ENCODE results near the gene PCCA.
"Not testable (repeated sequence)": the region's sequence is repeated elsewhere in the genome, so short reads cannot be mapped to it uniquely, and the experiment has no call there.

PCCA gene

DNA sequence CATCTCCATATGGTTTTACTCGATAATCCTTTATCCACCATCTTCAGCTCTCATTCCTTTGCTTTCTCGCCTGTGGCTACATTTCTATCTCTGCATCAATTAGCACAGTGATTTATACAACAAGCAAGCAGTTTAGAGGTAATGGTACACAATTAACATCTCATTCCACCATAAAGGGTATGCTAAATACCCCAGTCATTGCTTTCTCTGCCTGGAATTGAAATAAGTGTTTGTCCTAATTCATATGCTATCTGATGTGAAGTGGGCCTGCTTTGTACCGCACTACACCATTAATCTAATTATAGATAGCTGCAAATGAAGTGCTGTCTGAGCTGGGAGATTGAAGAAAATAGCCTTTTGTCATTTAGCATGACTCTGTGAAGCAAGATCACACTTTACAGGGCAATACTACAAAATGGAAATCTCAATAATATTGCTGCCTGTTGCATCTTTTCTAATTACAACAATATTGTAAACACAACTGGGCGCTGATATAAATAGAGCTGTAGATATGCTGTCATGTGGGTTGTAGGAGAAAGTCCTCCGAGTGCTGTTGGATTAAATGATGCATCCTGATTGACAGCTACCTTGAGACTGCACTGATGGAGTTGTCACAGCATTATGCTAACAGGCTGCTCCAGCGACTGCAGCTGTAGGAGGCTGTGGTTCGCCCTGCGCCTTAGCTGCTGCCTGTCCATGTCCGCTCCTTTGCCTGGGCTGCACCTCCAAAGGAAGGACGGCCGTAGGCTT, 421.5 kb downstream of the PCCA start:
- DNase-seq (ENCODE audit: low read depth), result no peak

DNA sequence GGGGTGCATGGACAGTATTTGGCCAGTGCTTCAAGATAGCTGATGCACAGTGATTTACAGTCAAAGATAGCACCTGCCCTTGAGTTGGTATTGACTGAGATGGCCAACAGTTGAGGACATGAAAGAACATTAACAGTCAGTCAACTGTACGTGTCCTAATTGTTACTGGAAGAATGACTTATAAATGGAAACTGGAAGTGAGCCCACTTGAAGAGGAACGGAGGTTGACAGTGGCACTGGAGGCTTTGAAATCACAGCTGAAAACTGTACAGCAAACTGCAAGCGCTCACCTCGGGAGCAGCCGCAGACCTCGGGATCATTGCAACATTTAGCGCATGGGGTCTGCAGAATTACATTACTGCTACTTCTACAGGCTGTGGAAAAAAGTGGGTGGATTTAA, 422.6 kb downstream of the PCCA start:
- DNase-seq (ENCODE audit: low read depth), result no peak

DNA sequence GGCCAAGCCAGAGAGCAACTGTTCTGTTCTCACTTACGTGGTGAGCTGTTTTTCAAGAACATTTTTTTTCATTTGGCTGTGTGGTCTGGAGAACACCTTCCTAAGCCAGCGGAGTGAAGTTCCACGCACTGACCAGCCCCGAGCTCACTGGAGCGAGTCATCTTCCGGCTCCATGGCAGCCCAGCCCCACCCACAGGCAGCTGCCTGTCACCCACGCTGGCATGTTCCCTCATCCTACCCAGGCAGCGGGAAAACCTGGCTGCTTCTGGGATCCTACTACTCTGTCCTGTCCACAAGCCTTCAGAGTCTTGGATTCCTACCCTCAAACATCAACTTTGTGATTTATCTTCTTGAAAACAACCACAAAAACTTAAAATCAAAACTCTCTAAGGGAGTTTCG, 423.5 kb downstream of the PCCA start:
- DNase-seq (ENCODE audit: low read depth), result no peak

DNA sequence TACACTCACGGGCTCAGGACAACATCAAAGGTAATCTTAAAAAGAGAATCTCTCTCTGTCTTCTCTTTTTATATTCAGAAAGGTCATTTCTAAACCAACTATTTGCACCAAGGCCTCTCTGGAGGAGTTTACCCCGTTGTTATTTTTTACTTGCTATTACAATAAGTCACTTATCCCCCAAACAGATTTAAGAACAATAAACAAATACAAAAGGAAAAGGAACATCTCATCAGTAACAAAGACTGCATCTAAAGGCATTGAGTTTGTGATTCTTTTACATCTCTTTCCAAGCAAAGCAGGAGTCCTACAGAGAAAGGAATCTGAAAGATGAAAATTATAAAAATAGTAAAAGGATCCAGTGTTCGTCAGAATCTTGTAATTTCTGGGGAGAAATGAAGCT, 424.3 kb downstream of the PCCA start:
- no peak for DNase-seq (ENCODE audit: low read depth)

DNA sequence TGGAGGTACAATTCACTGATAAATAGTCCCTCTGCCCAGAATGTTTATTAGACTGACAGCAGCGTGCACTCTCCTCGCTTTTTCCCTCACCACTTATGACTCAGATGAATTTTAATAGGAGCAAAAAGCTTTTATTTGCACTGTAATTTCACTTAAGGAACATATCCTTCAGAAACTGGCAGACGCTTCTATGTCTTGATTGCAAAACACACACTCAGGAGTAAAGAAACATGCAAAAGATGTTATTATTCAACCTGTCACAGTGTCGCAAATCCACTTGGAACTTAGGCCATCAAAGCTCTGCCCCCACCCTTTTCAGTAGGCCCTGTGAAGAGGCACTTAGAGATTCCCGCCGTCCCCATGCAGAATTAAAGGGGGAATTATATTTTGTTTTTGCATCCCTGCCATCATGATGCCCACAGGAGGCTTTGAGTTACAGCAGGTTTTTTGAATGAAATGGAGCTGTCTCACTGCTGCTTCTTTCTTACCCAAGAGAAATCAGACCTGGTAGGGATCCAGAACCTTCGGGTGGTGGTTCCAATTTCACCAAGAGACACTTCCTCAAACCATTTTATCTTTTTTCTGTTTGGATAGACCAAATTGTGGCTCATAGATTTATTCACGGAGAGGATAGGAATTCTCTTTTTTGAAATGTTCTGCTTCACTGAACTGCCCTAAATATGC, 425.2 kb downstream of the PCCA start:
- no peak for DNase-seq (ENCODE audit: low read depth)

DNA sequence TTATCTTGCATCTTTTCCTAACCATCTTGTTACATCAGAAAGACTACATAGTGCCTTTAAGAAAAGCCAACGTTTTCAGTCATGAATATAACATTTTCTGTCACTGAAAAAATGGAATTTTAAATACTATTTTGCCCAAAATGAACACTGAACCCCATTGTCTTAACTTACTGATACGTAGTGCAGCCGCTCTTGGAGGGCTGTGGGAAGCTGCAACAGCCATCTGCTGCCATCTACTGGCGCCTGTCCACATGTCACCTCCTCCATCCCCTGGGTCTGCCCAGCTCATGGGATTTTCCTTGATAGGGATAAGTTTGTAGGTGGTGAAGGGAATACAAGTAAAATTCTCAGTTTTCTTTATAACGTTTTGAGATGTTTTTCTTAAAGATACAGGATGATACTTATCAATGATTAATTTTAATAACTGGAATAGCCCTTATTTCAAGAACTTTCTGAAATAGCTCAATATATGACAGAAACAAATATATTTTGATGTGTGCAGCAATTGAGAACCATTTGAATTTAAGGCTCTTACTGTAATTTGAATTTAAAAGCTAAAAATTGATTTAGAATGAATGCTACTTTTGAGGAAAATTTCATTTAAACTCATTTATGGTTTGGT, 426.0 kb downstream of the PCCA start:
- DNase-seq (ENCODE audit: low read depth), result peak; percentile 43

DNA sequence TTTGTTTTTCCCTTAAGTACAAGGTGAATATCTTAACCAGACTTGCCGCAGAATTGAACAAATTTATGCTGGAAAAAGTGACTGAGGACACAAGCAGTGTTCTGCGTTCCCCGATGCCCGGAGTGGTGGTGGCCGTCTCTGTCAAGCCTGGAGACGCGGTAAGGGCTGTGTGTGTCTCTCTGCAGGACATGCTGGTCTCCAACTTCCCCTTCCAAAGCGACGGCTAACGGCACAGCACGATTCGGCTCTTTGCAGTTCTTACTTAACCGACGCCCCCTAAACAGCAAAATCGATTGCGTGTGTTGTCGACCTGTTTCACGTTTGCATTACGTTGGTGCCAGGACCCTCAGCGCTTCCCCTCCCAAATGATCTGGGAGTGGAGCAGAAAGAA, 426.5 kb downstream of the PCCA start:
- DNase-seq (ENCODE audit: low read depth), result no peak

DNA sequence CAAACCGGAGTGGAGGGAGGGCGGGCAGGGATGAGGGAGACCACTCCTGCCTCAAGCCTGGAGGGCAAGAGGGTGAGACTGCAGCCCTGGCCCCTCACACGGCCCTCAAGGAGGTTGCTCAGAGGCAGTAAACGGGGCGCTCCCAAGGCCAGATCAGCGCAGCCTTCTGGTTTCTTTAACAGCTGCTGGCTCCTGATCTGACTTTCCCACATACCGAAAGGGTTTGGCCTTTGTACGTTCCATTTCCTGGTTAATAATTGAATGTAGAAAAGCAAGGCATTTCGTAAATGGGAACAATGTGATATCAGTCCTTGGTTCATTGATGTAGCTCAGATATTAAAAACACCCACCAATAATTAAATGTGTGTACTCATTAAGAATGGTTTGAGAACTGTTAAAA, 428.2 kb downstream of the PCCA start:
- no peak for DNase-seq (ENCODE audit: low read depth)

DNA sequence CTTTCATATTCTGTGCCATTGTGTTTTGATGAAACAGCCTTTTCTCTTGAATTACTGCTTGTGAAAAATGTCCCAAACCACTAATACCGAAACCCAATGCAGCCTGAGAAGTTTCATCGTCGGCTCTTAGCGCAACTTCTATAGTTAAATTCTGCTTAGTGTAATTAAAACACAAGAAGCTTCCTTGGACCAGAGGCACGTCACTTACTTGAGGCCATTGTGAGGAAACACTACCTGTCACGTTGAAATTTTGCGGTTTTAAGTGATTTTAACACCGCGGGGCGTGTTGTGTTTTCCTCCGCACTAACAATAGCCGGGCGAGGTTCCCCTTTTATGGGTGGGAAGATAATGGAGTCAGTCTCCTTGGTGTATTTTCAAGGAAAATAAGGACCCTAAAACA, 428.8 kb downstream of the PCCA start:
- DNase-seq (ENCODE audit: low read depth), result no peak

DNA sequence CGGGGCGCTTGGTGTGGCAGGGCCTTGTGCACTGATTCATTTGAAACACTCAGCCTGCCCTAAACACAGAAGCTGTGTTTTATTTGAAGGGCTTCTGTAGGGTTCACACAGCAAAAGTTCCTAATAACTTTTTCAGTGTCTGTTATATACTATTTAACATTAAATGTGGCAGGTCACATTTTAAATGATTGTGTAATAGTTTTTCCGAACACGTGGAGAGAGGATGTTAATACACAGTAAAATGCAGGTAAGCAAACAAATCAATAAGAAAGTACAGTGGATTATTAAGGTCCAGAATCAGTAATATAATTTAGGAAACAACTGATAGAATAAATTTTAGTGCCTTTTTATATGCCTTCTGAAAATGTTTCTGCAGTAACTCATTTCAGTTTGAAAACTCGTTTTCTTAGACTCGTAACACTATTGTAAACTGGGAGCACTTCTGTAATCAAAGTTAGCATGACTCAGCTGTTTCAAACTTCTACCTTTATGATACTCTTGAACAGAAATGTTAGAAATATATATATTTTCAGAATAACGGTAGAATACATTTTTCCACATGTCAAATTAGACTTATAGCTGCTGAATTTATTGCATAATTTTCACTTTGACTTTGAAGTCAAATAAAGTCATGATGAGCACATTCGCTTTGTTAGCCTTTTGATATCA, 429.6 kb downstream of the PCCA start:
- DNase-seq (ENCODE audit: low read depth), result no peak

DNA sequence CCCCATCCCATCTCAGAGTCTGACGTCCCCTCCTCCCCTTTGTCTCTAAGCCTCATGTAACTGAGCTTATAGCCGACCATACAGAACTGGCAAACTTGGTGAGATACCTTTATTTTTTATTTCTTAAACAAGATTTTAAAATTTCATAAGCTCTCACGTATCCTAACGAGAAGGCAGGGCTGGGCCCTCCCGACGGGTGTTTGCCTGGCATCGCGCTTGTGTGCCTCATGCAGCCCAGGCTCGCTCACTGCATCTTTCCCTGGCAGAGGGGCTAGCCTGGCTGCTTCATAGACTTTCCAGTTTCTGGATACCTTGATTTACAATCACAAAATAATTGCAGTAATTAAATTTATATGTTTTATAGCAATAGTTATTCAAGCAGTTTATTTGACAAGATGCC, 430.7 kb downstream of the PCCA start:
- no peak for DNase-seq (ENCODE audit: low read depth)

DNA sequence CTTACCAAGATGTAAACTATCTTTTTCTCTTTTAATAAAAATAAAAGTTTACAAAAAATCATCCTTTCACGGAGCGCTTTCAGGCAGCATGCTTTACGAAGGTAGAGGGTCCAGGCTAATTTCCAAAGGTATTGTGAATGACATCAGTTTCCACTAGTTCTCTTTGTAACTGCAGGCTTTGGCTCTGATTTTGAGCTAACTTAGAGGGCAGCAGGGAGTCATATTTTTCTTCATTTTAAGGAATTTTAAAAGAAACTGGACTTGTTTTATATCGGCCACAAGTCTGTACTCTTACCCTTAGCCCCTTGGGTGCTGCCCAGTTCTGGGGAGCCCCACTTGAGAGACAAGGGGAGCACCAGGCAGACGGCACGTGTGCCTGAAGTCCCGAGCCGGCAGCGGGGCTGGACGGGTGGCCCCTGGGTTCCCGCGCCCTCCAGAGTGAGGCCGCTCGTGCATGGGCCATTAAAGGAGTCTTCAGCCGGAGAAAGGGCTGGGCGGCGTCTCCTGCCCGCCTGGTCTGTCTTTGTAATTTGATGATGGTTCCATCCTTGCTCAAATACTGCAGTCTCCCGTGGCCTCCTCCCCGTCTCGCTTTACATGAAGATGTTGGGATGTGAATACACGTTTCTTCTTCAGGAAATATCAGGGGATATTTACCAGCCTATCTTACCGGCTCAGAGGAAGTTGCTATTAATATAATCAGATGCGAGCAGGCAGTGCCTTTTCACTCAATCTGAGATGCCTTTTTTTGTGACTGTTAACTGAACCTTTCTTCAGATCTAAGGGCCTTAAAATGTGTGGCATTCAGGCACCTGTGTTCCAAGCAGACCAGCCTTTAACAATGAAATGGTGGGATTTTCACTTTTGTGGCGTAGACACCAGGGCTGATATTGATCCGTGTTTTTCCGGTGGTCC, 432.3 kb downstream of the PCCA start:
- DNase-seq (ENCODE audit: low read depth), result no peak

DNA sequence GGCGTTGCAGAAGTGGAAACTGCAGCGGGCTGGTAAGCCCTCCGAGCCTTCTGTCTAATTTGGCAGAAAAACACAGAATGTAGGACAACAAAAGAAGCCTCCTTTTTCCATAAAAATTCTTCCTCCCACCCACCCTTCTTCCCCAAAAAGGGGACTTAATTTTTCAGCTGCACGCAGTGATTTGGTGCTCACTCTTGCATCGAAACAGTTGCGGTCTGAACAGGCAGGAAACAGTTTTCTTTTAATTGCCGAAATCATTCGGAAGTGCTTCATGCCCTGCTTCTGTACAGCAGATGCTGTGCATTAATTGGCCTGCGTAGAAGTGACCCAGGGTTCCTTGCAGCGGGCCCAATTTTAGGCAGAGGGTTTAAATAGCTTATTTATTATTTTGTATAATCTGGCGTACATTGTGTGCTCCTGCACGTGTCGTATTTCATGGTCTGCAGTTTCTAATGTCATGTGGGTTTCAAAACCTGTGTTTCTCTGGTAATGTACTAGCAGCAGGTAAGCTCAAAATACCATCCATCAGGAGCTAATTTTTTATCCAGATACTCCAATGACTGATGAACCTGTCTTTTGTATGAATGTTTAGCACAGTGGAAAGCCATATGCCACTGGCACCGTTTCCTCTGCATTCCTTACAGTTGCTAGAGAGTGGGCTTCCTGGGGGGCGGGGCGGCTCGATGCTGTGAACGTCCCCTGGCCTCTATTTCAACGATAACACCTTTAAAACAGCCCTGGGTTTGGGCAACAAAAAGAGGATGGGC, 433.1 kb downstream of the PCCA start:
- no peak for DNase-seq (ENCODE audit: low read depth)

DNA sequence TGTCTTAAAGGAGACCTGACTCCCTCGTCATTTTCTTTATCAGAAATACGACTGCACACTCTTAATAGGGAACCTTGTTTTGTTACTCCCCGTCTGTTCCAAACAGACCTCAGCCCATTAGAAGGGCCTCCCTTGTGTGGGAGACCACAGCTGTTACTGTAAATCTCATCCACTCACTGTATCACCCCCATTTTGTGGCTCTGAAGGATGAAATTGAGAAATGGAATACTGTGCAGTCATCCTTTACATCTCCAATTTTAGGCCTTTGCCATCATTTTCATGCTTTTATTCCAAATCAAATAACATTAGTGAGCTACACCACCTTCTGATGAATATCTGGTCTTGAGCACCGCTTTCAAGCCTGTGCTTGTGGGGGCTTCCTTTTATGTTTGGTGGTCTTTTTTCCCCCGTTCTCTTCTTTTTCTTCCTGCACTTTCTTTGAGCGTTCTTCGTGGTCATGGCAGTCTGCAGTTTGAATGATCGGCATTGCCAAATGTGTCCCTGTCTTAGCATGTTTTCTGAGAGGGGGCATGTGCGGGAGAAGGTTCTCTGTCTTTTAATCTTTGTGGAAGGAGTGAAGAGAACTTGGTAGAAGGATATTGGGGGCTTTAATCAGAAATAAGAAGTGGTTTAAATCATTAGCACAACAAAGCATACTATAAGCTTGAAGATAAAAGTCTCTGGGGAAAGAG, 433.9 kb downstream of the PCCA start:
- no peak for DNase-seq (ENCODE audit: low read depth)

DNA sequence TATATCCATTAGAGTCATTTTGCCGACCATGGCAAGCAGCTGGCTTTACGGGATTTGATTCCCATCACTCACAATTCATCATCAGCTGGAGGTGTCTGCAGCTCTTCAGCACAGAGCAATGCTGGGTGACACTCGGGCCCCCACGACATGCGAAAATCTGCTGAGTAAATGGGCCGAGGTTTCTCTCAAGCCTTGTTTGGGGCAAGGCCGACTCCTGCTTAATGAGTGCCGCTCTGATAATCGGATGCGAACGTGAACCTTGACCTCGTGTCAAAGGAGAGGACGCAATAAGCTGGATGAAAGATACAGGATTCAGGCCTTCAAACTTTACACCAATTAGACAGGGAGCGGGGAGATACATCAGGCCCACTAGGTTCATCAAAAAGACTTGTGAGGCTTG, 434.5 kb downstream of the PCCA start:
- no peak for DNase-seq (ENCODE audit: low read depth)

DNA sequence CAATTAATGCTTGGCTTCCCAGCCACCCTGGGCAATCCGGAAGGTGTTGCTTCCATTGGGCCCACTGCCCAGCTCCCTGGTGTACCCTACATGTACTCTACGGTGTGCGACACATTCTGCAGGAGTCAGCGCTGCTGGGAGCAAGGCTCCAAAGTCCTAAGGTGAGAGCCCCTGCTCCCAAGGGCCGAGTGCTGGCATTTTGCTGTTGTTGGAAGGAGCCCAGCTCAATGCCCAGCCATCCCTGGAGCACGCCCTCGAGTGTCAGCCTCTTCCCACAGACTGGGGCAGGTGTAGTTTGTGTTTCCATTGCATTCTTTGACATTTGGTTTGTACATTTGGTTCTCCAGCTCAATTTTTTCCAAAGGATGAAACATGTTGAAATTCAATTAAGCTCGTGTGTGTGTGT, 435.1 kb downstream of the PCCA start:
- DNase-seq (ENCODE audit: low read depth), result no peak

DNA sequence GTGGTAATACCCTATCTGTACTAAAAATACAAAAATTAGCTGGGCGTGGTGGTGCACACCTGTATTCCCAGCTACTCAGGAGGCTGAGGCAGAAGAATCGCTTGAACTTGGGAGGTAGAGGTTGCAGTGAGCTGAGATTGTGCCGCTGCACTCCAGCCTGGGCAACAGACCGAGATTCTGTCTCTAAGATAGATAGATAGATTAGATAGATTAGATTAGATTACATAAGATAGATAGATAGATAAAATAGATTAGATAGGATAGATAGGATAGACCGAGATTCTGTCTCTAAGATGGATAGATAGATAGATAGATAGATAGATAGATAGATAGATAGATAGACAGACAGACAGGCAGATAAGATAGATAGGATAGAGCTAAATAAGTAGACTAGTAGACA, 435.8 kb downstream of the PCCA start:
- not testable (repeated sequence) for DNase-seq (ENCODE audit: low read depth)

DNA sequence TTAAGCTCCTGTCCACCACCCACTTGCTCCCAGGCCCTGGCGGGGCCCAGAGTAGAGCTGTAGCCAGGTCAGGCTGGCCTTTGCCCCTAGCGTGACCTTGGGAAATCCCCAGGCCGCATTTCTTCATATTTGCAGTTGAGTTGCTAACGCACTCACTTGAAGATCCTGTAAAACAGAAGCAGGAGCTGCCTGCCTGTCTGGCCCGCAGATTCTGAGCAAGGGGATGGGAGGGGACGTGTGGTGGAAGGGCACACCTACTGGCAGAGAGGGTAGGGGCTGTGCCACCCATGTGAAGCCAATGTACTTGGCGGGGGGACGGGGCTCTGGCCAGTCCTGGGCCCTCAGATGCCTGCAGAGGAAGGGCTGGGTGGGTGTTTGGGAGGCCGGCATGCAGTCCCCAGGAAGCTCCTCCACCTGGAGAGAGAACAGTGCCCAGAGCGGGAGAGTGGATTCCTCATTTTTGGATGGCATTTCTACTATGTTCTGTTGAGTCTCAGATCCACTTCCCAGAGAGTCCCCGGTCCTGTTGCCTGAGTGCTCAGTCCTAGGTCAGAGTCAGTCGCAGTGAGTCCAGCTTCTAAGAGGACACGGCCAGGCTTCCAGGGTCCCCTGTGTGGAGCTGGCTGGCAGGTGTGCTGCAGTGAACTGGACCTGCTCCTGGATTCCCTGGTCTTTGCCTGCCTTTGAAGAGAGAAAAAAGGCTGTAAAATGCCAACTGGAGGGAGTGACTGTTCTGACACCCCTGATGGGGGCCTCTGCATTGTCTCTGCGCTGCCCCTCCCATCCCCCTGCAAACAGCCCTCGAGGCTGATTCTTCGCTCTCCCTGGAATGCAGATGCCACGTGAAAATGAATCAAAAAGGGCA, 436.8 kb downstream of the PCCA start:
- DNase-seq (ENCODE audit: low read depth), result no peak

DNA sequence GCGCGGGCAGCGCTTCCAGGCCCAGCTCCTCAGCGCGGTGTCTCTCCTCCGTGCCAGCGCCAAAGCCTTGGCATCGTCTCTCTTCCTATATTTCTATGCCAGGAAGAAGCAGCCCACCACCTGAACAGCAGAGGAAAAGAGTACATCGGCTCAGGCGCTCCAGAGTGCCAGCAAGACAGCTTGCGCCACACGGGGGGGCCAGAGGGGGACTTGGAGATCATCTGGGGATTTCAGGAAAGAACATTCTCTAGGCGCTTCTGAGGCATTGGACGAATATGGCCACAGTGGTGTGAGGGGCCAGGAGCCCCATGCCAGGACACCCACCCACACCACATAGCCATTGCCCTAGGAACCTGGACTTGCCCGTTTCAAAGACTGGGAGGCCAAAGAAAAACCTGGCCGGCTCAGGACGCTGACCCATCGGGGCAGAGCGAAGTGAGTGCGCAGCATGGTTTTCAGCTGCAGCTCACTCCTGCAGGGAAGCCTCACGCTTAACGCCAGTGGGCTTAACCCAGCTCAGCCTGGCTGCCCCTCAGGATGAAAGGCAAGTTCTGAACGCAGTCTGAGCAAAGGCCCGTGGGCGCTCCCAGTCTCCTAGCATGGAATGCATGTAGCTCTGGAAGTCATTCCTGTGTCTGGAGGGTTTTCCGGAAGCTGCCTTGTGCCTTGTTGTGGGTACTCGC, 437.6 kb downstream of the PCCA start:
- DNase-seq (ENCODE audit: low read depth), result no peak
